Neural progenitor cell (in vitro differentiated cells): ENCODE measurements around the gene ZSWIM3. TPM values are rescaled to one million over a fixed set of nuclear protein-coding genes. Genes with fewer than 3 reads are reported as not detected.
A peak's percentile ranks its signal among the peaks of the same experiment; 100 is the strongest.

ENCODE experiments used
- DNase-seq: peaks from one replicate; pipeline ENCODE4 v3.0.0-alpha.2; 2016; ENCODE audit warnings: low spot score
- H2AFZ ChIP-seq: fragments of 200-600 bp; sonication (generic); replicated peaks from 2 replicates; pipeline ENCODE4 v1.6.1; 2016; ENCODE audit warnings: antibody characterized with exemption
- H3F3A ChIP-seq: fragments of 200-600 bp; sonication (generic); 2 replicates; pipeline ENCODE4 v1.6.1; 2016; ENCODE audit warnings: antibody characterized with exemption, low read depth
- H3K27ac ChIP-seq: fragments of 200-600 bp; sonication (generic); 2 replicates; pipeline ENCODE4 v1.5.1; 2016; ENCODE audit warnings: mild to moderate bottlenecking
- H3K27me3 ChIP-seq: fragments of 200-600 bp; sonication (generic); 2 replicates; pipeline ENCODE4 v1.6.1; 2016; ENCODE audit warnings: mild to moderate bottlenecking, moderate library complexity
- H3K36me3 ChIP-seq: fragments of 200-600 bp; sonication (generic); 2 replicates; pipeline ENCODE4 v1.5.1; 2016
- H3K4me1 ChIP-seq: fragments of 200-600 bp; sonication (generic); 2 replicates; pipeline ENCODE4 v1.6.1; 2016; ENCODE audit warnings: mixed run types
- H3K4me2 ChIP-seq: fragments of 200-600 bp; sonication (generic); 2 replicates; pipeline ENCODE4 v1.6.1; 2016
- H3K4me3 ChIP-seq: fragments of 200-600 bp; sonication (generic); 2 replicates; pipeline ENCODE4 v1.5.1; 2016
- H3K79me2 ChIP-seq: fragments of 200-600 bp; sonication (generic); 2 replicates; pipeline ENCODE4 v1.6.1; 2016; ENCODE audit warnings: low read depth
- H3K9ac ChIP-seq: fragments of 200-600 bp; sonication (generic); 2 replicates; pipeline ENCODE4 v1.6.1; 2016
- H3K9me3 ChIP-seq: fragments of 200-600 bp; sonication (generic); 2 replicates; pipeline ENCODE4 v1.5.1; 2016; ENCODE audit warnings: low read depth
- H4K20me1 ChIP-seq: fragments of 200-600 bp; sonication (generic); 2 replicates; pipeline ENCODE4 v1.6.1; 2016; ENCODE audit warnings: low read depth
- H3K27ac Mint-ChIP-seq: 3 replicates; pipeline ENCODE4 v1.8.0; 2021; ENCODE audit warnings: mixed read lengths
- H3K27me3 Mint-ChIP-seq: 2 replicates; pipeline ENCODE4 v1.8.0; 2022; ENCODE audit warnings: low read depth, mild to moderate bottlenecking, inconsistent platforms, moderate library complexity, mixed read lengths; ENCODE audit not compliant: insufficient read depth
- H3K36me3 Mint-ChIP-seq: 3 replicates; pipeline ENCODE4 v1.8.0; 2021; ENCODE audit warnings: mixed read lengths
- H3K4me1 Mint-ChIP-seq: 3 replicates; pipeline ENCODE4 v1.8.0; 2021; ENCODE audit warnings: mixed read lengths
- H3K4me3 Mint-ChIP-seq: 3 replicates; pipeline ENCODE4 v1.8.0; 2021; ENCODE audit warnings: mild to moderate bottlenecking, moderate library complexity, mixed read lengths
- H3K9me3 Mint-ChIP-seq: 3 replicates; pipeline ENCODE4 v1.8.0; 2020; ENCODE audit warnings: mixed read lengths
- CTCF ChIP-seq: fragments of 200-600 bp; sonication (generic); IDR thresholded peaks from 2 replicates; pipeline ENCODE4 v1.5.1; 2017; ENCODE audit warnings: antibody characterized with exemption, mild to moderate bottlenecking
- EZH2 ChIP-seq: fragments of 200-600 bp; sonication (generic); IDR thresholded peaks from 2 replicates; pipeline ENCODE4 v1.6.1; 2017; ENCODE audit warnings: antibody characterized with exemption, mild to moderate bottlenecking, moderate library complexity
- EZH2phosphoT487 ChIP-seq: fragments of 200-600 bp; sonication (generic); IDR thresholded peaks from 2 replicates; pipeline ENCODE4 v1.6.1; 2017; ENCODE audit warnings: antibody characterized with exemption
- total RNA-seq: library from RNA; depleted of rRNA; stranded (reverse); fragments of >200 nt; gene quantifications from 2 replicates; pipeline ENCODE4 v1.2.3, GENCODE V29; 2015; ENCODE audit warnings: low replicate concordance

The ZSWIM3 gene
- total RNA-seq, 1 donor from 2014 or later, result 3.7 TPM

GRCh38 chr20:45880988-45881788 lies 23.8 kb downstream of the ZSWIM3 start, which contains the start of gene ZSWIM1:
Gene ZSWIM1 (plus strand): TSS chr20:45881227. CDS start chr20:45882593, 1,366 bp downstream.
- Histone ChIP-seq H3K27me3 (no peaks in the 10 kb centered on the region), H3K4me3 (peak within 1 kb of the TSS; percentile 80), H3K79me2 (peaks cover 18% of the 10 kb centered on the region), H2AFZ (peak within 1 kb of the TSS; percentile 65), H3K27ac (no peak within 1 kb of the TSS), H3K4me2 (peak within 1 kb of the TSS; percentile 93), H3K36me3 (no peaks in the 10 kb centered on the region), H3K9ac (peak within 1 kb of the TSS; percentile 80), H3K9me3 (no peaks in the 10 kb centered on the region), H3F3A (peaks cover 16% of the 10 kb centered on the region), H4K20me1 (no peaks in the 10 kb centered on the region), H3K4me1 (peaks cover 4% of the 10 kb centered on the region)
- Mint-ChIP-seq H3K9me3 (no peaks in the 10 kb centered on the region), H3K27ac (peak within 1 kb of the TSS; percentile 78), H3K36me3 (peaks cover 13% of the 10 kb centered on the region), H3K27me3 (peaks cover 2% of the 10 kb centered on the region), H3K4me3 (peak within 1 kb of the TSS; percentile 94), H3K4me1 (peaks cover 20% of the 10 kb centered on the region)
- TF ChIP-seq EZH2phosphoT487, result no peak
- no peak for TF ChIP-seq EZH2
- TF ChIP-seq CTCF, result no peak
- peak; percentile 98 for DNase-seq

GRCh38 chr20:45882469-45883099 lies 25.2 kb downstream of the ZSWIM3 start:
- H2AFZ ChIP-seq, result no peak overlapping the region
- Mint-ChIP-seq H3K27ac (no peak overlapping the region), H3K9me3 (no peaks in the 10 kb centered on the region), H3K4me1 (peaks cover 20% of the 10 kb centered on the region), H3K4me3 (peak overlapping the region; percentile 81), H3K36me3 (peaks cover 13% of the 10 kb centered on the region), H3K27me3 (peaks cover 2% of the 10 kb centered on the region)
- H3F3A ChIP-seq, result peaks cover 16% of the 10 kb centered on the region
- TF ChIP-seq CTCF, result no peak
- no peak for TF ChIP-seq EZH2phosphoT487
- no peak for TF ChIP-seq EZH2
- H3K36me3 ChIP-seq, result no peaks in the 10 kb centered on the region
- no peaks in the 10 kb centered on the region for H4K20me1 ChIP-seq
- peaks cover 4% of the 10 kb centered on the region for H3K4me1 ChIP-seq
- no peaks in the 10 kb centered on the region for H3K27me3 ChIP-seq
- no peaks in the 10 kb centered on the region for H3K9me3 ChIP-seq
- peaks cover 18% of the 10 kb centered on the region for H3K79me2 ChIP-seq
- no peak overlapping the region for H3K27ac ChIP-seq
- H3K4me2 ChIP-seq, result peak overlapping the region; percentile 93
- no peak for DNase-seq
- no peak overlapping the region for H3K4me3 ChIP-seq
- no peak overlapping the region for H3K9ac ChIP-seq

DNA sequence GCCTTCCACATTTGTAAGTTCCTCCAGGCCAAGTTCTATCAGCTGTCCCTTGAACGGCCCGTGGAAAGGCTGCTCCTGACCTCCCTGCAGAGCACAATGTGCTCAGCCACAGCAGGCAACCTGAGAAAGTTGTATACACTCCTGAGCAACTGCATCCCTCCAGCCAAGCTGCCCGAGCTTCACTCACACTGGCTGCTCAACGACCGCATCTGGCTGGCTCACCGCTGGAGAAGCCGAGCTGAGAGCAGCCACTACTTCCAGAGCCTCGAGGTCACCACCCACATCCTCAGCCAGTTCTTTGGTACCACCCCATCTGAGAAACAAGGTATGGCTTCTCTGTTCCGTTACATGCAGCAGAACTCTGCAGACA lies 25.7 kb downstream of the ZSWIM3 start:
- H3K27me3 Mint-ChIP-seq, result peaks cover 2% of the 10 kb centered on the region
- no peaks in the 10 kb centered on the region for H3K9me3 Mint-ChIP-seq
- H3K4me3 ChIP-seq, result no peak overlapping the region
- no peak overlapping the region for H3K27ac ChIP-seq
- peaks cover 4% of the 10 kb centered on the region for H3K4me1 ChIP-seq
- no peak overlapping the region for H3K9ac ChIP-seq
- no peaks in the 10 kb centered on the region for H3K27me3 ChIP-seq
- no peak overlapping the region for H3K27ac Mint-ChIP-seq
- H3K4me1 Mint-ChIP-seq, result peaks cover 20% of the 10 kb centered on the region
- DNase-seq, result no peak
- peaks cover 13% of the 10 kb centered on the region for H3K36me3 Mint-ChIP-seq
- no peak overlapping the region for H3K4me2 ChIP-seq
- peaks cover 18% of the 10 kb centered on the region for H3K79me2 ChIP-seq
- H4K20me1 ChIP-seq, result no peaks in the 10 kb centered on the region
- TF ChIP-seq EZH2phosphoT487 (no peak), CTCF (no peak)
- no peaks in the 10 kb centered on the region for H3K36me3 ChIP-seq
- H3K9me3 ChIP-seq, result no peaks in the 10 kb centered on the region
- H3F3A ChIP-seq, result peaks cover 16% of the 10 kb centered on the region
- no peak overlapping the region for H2AFZ ChIP-seq
- H3K4me3 Mint-ChIP-seq, result peak overlapping the region; percentile 81
